ENCODE data around the gene PDE1A.

- TF ChIP-seq CTCF (IDR thresholded peaks at IDR 0.05) (no peak), POLR2A (IDR thresholded peaks at IDR 0.05) (no peak)
Observed at GRCh38 chr2:182316950-182317349, 109.9 kb downstream of the PDE1A start.

All from adrenal gland (tissue), 5 donors.